T-helper 1 cell treated with Interleukin-12 subunit alpha and Interleukin-12 subunit beta and Interleukin-4 antibody, amounts not matched to agents 30 μg/mL and 1 μg/mL, for 36 hours (primary cell): Measurements from ENCODE around the gene ZCWPW1.
"Not testable (repeated sequence)": the region's sequence is repeated elsewhere in the genome, so short reads cannot be mapped to it uniquely, and the experiment has no call there.

Experiments used
- H3K27ac Mint-ChIP-seq: one replicate; pipeline ENCODE4 v1.8.0; 2021; ENCODE audit warnings: mild to moderate bottlenecking, mixed read lengths
- H3K27me3 Mint-ChIP-seq: one replicate; pipeline ENCODE4 v1.8.0; 2021; ENCODE audit warnings: low read depth, mixed read lengths
- H3K36me3 Mint-ChIP-seq: one replicate; pipeline ENCODE4 v1.8.0; 2021; ENCODE audit warnings: low read depth, mixed read lengths
- H3K4me1 Mint-ChIP-seq: one replicate; pipeline ENCODE4 v1.8.0; 2021; ENCODE audit warnings: low read depth, mixed read lengths
- H3K4me3 Mint-ChIP-seq: one replicate; pipeline ENCODE4 v1.8.0; 2021; ENCODE audit warnings: mild to moderate bottlenecking, moderate library complexity, mixed read lengths
- H3K9me3 Mint-ChIP-seq: one replicate; pipeline ENCODE4 v1.8.0; 2021; ENCODE audit warnings: mixed read lengths

The ZCWPW1 gene

GRCh38 chr7:100465702-100466311 is 37.3 kb upstream of the ZCWPW1 start:
- Mint-ChIP-seq H3K4me3 (no peak overlapping the region), H3K4me1 (peaks cover 7% of the 10 kb centered on the region), H3K9me3 (no peaks in the 10 kb centered on the region), H3K36me3 (peaks cover 21% of the 10 kb centered on the region), H3K27me3 (no peaks in the 10 kb centered on the region), H3K27ac (no peak overlapping the region)

DNA sequence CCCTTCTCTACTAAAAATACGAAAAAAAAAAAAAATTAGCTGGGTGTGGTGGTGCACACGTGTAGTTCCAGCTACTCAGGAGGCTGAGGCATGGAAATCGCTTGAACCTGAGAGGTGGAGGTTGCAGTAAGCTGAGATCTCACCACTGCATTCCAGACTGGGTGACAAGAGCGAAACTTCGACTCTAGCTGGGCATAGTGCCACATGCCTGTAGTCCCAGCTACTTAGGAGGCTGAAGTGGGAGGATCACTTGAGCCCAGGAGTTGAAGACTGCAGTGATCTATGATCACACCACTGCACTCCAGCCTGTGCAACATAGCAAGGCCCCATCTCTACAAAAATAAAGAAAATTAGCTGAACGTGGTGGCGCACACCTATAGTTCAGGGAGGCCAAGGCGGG is 36.8 kb upstream of the ZCWPW1 start:
- Mint-ChIP-seq H3K4me1 (peaks cover 5% of the 10 kb centered on the region), H3K27me3 (no peaks in the 10 kb centered on the region), H3K9me3 (no peaks in the 10 kb centered on the region), H3K36me3 (peaks cover 17% of the 10 kb centered on the region), H3K4me3 (no peak overlapping the region), H3K27ac (no peak overlapping the region)

DNA sequence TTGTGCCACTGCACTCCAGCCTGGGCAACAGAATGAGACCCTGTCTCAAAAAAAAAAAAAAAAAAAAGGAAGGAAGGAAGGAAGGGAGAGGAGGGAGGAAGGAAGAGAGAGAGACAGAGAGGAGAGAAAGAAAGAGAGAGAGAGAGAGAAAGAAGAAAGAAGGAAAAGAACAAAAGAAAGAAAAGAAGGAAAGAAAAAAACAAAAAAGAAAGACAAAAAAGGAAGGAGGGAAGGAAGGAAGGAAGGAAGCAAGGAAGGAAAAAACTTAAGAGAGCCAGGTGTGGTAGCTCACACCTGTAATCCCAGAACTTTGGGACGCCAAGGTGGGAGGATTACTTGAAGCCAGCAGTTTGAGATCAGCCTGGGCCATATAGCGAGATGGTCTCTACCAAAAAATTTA is 36.3 kb upstream of the ZCWPW1 start:
- H3K27me3 Mint-ChIP-seq, result no peaks in the 10 kb centered on the region
- no peaks in the 10 kb centered on the region for H3K9me3 Mint-ChIP-seq
- no peak overlapping the region for H3K27ac Mint-ChIP-seq
- no peak overlapping the region for H3K4me3 Mint-ChIP-seq
- H3K36me3 Mint-ChIP-seq, result peaks cover 15% of the 10 kb centered on the region
- peaks cover 5% of the 10 kb centered on the region for H3K4me1 Mint-ChIP-seq

GRCh38 chr7:100464210-100464660 is 35.7 kb upstream of the ZCWPW1 start, which contains the start of gene SPACDR:
Gene SPACDR, minus strand, starts transcription at chr7:100464260. Its CDS starts 235 bp downstream, at chr7:100464025.
- H3K27me3 Mint-ChIP-seq, result no peaks in the 10 kb centered on the region
- H3K9me3 Mint-ChIP-seq, result no peaks in the 10 kb centered on the region
- no peak within 1 kb of the TSS for H3K27ac Mint-ChIP-seq
- no peak within 1 kb of the TSS for H3K4me3 Mint-ChIP-seq
- H3K36me3 Mint-ChIP-seq, result peaks cover 18% of the 10 kb centered on the region
- H3K4me1 Mint-ChIP-seq, result peaks cover 4% of the 10 kb centered on the region

DNA sequence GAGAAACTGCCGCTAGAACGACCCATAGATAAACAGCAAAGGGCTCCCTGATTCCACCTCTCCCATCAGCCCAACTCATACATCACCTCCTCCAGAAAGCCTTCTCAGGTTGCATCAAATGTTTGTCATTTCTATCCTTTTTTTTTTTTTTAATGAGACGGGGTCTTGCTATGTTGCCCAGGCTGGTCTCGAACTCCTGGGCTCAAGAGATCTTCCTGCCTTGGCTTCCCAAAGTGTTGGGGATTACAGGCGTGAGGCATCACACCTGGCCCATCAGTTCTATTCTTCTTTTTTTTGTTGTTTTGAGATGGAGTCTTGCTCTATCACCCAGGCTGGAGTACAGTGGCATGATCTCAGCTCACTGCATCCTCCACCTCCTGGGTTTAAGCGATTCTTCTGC is 28.5 kb upstream of the ZCWPW1 start:
- H3K27me3 Mint-ChIP-seq, result no peaks in the 10 kb centered on the region
- peaks cover 8% of the 10 kb centered on the region for H3K4me1 Mint-ChIP-seq
- H3K4me3 Mint-ChIP-seq, result no peak overlapping the region
- H3K36me3 Mint-ChIP-seq, result peaks cover 11% of the 10 kb centered on the region
- no peaks in the 10 kb centered on the region for H3K9me3 Mint-ChIP-seq
- H3K27ac Mint-ChIP-seq, result no peak overlapping the region

GRCh38 chr7:100456562-100456961 is 28.1 kb upstream of the ZCWPW1 start:
- Mint-ChIP-seq H3K27me3 (no peaks in the 10 kb centered on the region), H3K36me3 (peaks cover 9% of the 10 kb centered on the region), H3K27ac (no peak overlapping the region), H3K9me3 (no peaks in the 10 kb centered on the region), H3K4me1 (peaks cover 8% of the 10 kb centered on the region), H3K4me3 (no peak overlapping the region)

DNA sequence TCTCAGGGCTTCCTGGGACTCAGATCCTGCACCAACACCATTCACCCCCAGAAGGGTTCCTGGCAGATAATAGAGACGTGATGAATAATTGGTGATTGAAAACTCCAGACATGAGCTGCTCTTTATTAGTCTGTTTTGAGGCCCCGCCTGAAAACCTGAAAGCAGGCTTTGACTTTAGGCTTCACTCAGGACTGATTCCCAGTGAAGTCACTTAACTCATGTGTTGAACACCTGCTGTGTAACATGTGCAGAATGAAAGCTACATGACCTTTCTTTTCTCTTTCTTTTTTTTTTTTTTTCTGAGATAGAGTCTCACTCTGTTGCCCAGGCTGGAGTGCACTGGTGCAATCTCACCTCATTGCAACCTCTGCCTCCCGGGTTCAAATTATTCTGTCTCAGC is 26.7 kb upstream of the ZCWPW1 start:
- Mint-ChIP-seq H3K36me3 (peaks cover 9% of the 10 kb centered on the region), H3K9me3 (no peaks in the 10 kb centered on the region), H3K27me3 (no peaks in the 10 kb centered on the region), H3K4me1 (peaks cover 8% of the 10 kb centered on the region), H3K27ac (no peak overlapping the region), H3K4me3 (no peak overlapping the region)

GRCh38 chr7:100453854-100454253 is 25.4 kb upstream of the ZCWPW1 start:
- not testable (repeated sequence) for H3K4me1 Mint-ChIP-seq, H3K27ac Mint-ChIP-seq, H3K27me3 Mint-ChIP-seq

GRCh38 chr7:100452513-100452912 is 24.0 kb upstream of the ZCWPW1 start:
- Mint-ChIP-seq H3K36me3 (peaks cover 3% of the 10 kb centered on the region), H3K27ac (no peak overlapping the region), H3K4me1 (peaks cover 8% of the 10 kb centered on the region), H3K9me3 (no peaks in the 10 kb centered on the region), H3K4me3 (no peak overlapping the region), H3K27me3 (no peaks in the 10 kb centered on the region)

More at GRCh38 chr7:100453854-100454253, 25.4 kb upstream of the ZCWPW1 start:
- not testable (repeated sequence) for H3K36me3 Mint-ChIP-seq, H3K4me3 Mint-ChIP-seq, H3K9me3 Mint-ChIP-seq

GRCh38 chr7:100449190-100449795 is 20.8 kb upstream of the ZCWPW1 start:
- H3K4me1 Mint-ChIP-seq, result peaks cover 10% of the 10 kb centered on the region
- H3K9me3 Mint-ChIP-seq, result no peaks in the 10 kb centered on the region
- H3K27me3 Mint-ChIP-seq, result no peaks in the 10 kb centered on the region
- no peak overlapping the region for H3K27ac Mint-ChIP-seq
- no peak overlapping the region for H3K4me3 Mint-ChIP-seq
- H3K36me3 Mint-ChIP-seq, result no peaks in the 10 kb centered on the region

- H3K9me3 Mint-ChIP-seq, H3K27me3 Mint-ChIP-seq, H3K36me3 Mint-ChIP-seq, H3K4me3 Mint-ChIP-seq, H3K27ac Mint-ChIP-seq: not testable (repeated sequence)
- peaks cover 11% of the 10 kb centered on the region for H3K4me1 Mint-ChIP-seq
Observed at GRCh38 chr7:100447363-100447762, 18.9 kb upstream of the ZCWPW1 start.

GRCh38 chr7:100446040-100446439 is 17.5 kb upstream of the ZCWPW1 start:
- Mint-ChIP-seq H3K9me3 (no peaks in the 10 kb centered on the region), H3K27ac (no peak overlapping the region), H3K4me1 (peaks cover 11% of the 10 kb centered on the region), H3K27me3 (no peaks in the 10 kb centered on the region), H3K36me3 (no peaks in the 10 kb centered on the region), H3K4me3 (no peak overlapping the region)

DNA sequence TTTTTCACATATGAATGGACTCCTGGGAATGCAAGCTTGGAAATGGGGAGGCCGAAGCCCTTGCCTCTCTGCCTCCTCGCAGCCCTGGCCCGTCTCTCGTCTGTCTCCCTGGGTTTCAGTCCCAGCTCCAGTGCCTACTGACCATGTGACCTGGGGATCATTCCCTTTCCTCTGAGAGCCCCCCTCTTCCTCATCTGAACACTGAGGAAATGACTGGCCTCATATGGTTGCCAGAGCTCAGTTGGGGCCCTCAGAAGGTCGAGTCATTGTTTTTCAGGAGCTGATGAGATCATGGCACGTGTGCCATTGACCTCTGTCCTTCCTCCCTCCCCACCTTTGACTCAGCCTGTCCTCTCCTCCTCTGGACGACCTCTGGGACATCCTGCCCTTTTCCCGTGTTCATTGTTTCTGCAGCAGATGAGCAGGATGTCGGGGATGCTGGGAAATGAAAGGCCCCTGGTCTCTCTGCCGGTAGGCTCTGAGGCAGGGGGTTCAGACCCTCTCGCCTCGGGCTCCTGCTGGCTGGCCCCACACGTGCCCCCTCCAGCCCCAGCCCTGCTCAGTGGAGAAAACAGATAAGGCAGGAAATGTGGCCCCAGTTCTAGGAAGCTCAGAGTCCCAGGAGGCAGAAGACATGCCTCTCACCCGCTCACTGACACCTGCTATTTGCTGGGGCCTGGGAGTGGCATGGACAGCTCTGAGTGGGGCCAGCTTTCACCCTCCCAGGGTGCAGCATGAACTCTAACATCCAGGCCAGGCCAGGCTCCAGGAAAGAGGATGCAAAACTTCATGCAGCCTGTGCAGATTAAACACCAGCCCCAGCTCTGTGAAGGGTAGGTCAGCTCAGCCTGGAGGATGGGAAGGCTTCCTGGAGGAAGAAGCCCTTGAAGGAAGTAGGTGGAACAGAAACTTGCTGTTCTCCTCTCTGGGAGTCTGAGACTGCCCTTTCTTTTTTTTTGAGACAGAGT is 16.1 kb upstream of the ZCWPW1 start:
- H3K36me3 Mint-ChIP-seq, result no peaks in the 10 kb centered on the region
- H3K4me3 Mint-ChIP-seq, result no peak overlapping the region
- H3K27me3 Mint-ChIP-seq, result no peaks in the 10 kb centered on the region
- H3K9me3 Mint-ChIP-seq, result no peaks in the 10 kb centered on the region
- peak overlapping the region; percentile 73 for H3K27ac Mint-ChIP-seq
- peaks cover 11% of the 10 kb centered on the region for H3K4me1 Mint-ChIP-seq

DNA sequence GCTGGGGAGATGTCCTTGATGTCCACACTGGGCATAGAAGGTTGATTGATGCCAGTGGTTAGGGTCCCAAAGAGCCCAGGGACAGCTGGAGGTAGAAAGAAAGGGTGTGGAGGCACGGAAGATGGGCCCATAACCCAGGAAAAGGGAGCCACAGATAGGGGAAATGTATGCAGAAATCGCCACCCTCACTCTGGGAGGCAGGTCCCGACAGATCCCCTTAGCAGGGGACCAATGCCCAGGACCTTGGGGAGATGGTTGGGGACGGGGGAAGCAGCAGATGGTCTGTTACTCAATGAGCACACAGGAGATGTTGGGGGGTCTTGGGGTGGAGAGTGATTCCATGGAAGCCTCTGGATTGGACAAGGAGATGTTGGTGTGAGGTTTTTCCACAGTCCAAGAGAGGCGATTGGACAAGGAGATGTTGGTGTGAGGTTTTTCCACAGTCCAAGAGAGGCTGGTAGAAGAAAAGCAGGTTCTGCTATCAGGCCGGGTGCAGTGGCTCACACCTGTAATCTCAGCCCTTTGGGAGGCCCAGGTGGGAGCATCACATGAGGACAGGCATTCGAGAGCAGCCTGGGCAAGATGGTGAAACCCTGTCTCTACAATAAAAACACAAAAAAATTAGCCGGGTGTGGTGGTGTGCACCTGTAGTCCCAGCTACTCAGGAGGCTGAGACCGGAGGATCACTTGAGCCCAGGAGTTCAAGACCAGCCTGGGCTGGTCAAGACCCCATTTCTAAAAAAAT is 14.8 kb upstream of the ZCWPW1 start:
- no peaks in the 10 kb centered on the region for H3K9me3 Mint-ChIP-seq
- no peaks in the 10 kb centered on the region for H3K27me3 Mint-ChIP-seq
- peak overlapping the region; percentile 68 for H3K27ac Mint-ChIP-seq
- H3K36me3 Mint-ChIP-seq, result no peaks in the 10 kb centered on the region
- H3K4me3 Mint-ChIP-seq, result no peak overlapping the region
- H3K4me1 Mint-ChIP-seq, result peaks cover 11% of the 10 kb centered on the region
